H1 (cell line): ENCODE measurements around the gene KBTBD13. TPM values are rescaled to one million over a fixed set of nuclear protein-coding genes. Genes with fewer than 3 reads are reported as not detected.

Source experiments
- CTCF ChIA-PET: fragments of 300-600 bp; sonication (Branson Sonifier 250); formaldehyde crosslinking; loops from one replicate; lab custom pipeline; 2021; ENCODE audit not compliant: partially characterized antibody; lab: Charles Lee
- POLR2A ChIA-PET: fragments of 300-600 bp; sonication (Branson Sonifier 250); formaldehyde crosslinking; loops from one replicate; lab custom pipeline; 2021; ENCODE audit warnings: inconsistent platforms; ENCODE audit not compliant: partially characterized antibody; lab: Charles Lee
- DNase-seq, 2 experiments: peaks; one replicate each; pipeline versions ENCODE4 v3.0.0 to v3.0.0-alpha.2; 2010 to 2022; ENCODE audit warnings: low spot score in 2 of 2, low read depth in 1 of 2, mixed read lengths in 1 of 2
- FAIRE-seq: peaks from 2 replicates; lab custom pipeline; 2011; peaks lifted over from hg19 to GRCh38; lab: Jason Lieb, UNC
- H2AFZ ChIP-seq: 2 replicates; pipeline ENCODE4 v1.8.1; 2012; ENCODE audit warnings: low read length, inconsistent platforms
- H2AK5ac ChIP-seq: 2 replicates; pipeline ENCODE4 v1.6.1; 2013; ENCODE audit warnings: low read depth, low read length
- H2BK120ac ChIP-seq: replicated peaks from 2 replicates; pipeline ENCODE3; 2013; ENCODE audit warnings: low read depth, low read length, inconsistent platforms
- H2BK12ac ChIP-seq: 2 replicates; pipeline ENCODE4 v1.6.1; 2013; ENCODE audit warnings: low read depth, low read length
- H2BK15ac ChIP-seq: 2 replicates; pipeline ENCODE4 v1.6.1; 2013; ENCODE audit warnings: low read length
- H2BK20ac ChIP-seq: 2 replicates; pipeline ENCODE4 v1.6.1; 2013; ENCODE audit warnings: low read length
- H2BK5ac ChIP-seq: 2 replicates; pipeline ENCODE4 v1.6.1; 2013; ENCODE audit warnings: low read depth, low read length
- H3K14ac ChIP-seq: 2 replicates; pipeline ENCODE4 v1.6.1; 2013; ENCODE audit warnings: inconsistent platforms; ENCODE audit not compliant: insufficient read length
- H3K18ac ChIP-seq: 2 replicates; pipeline ENCODE4 v1.6.1; 2013; ENCODE audit warnings: low read length; ENCODE audit errors: extremely low read depth
- H3K23ac ChIP-seq: 2 replicates; pipeline ENCODE4 v1.6.1; 2013; ENCODE audit warnings: inconsistent platforms; ENCODE audit not compliant: insufficient read length
- H3K23me2 ChIP-seq: 2 replicates; pipeline ENCODE4 v1.6.1; 2013; ENCODE audit warnings: low read depth, low read length
- H3K27ac ChIP-seq: 2 replicates; pipeline ENCODE4 v1.6.1; 2011; ENCODE audit warnings: low read depth, low read length, inconsistent platforms
- H3K27me3 ChIP-seq, 4 experiments: replicated peaks in 1 of 4; 1 replicate in 1 of 4; 2 replicates in 3 of 4; pipeline versions ENCODE4 v1.6.1 to v1.8.1; 2011 to 2013; ENCODE audit warnings: low read length in 3 of 4, mild to moderate bottlenecking in 3 of 4, inconsistent platforms in 2 of 4, mixed read lengths in 2 of 4, moderate library complexity in 1 of 4; ENCODE audit not compliant: control insufficient read depth in 3 of 4, insufficient read depth in 3 of 4; ENCODE audit errors: extremely low read depth in 1 of 4
- H3K36me3 ChIP-seq, 4 experiments: 2 replicates each; pipeline versions ENCODE4 v1.6.1 to v1.8.1; 2011 to 2013; ENCODE audit warnings: mild to moderate bottlenecking in 4 of 4, low read length in 3 of 4, moderate library complexity in 2 of 4, control low read depth in 1 of 4, inconsistent platforms in 1 of 4; ENCODE audit not compliant: insufficient read depth in 4 of 4, control insufficient read depth in 2 of 4
- H3K4ac ChIP-seq: replicated peaks from 2 replicates; pipeline ENCODE3; 2013; ENCODE audit warnings: low read length, low read depth, mixed read lengths, inconsistent platforms; ENCODE audit not compliant: insufficient read length
- H3K4me1 ChIP-seq, 4 experiments: replicated peaks in 1 of 4; 1 replicate in 1 of 4; 2 replicates in 3 of 4; pipeline versions ENCODE4 v1.6.1 to v1.8.1; 2011 to 2013; ENCODE audit warnings: low read length in 3 of 4, inconsistent platforms in 2 of 4, mixed read lengths in 1 of 4; ENCODE audit not compliant: insufficient read depth in 4 of 4, control insufficient read depth in 3 of 4
- H3K4me2 ChIP-seq, 2 experiments: 2 replicates each; pipeline versions ENCODE4 v1.6.1 to v1.8.1; 2011 to 2013; ENCODE audit warnings: low read depth in 2 of 2, low read length in 2 of 2, control low read depth in 1 of 2, inconsistent platforms in 1 of 2, mild to moderate bottlenecking in 1 of 2; ENCODE audit not compliant: insufficient read depth in 1 of 2
- H3K4me3 ChIP-seq, 4 experiments: fragments of 200-600, 300-600 bp in 1 of 4; sonication (generic), shearing (Covaris generic), sonication (Bioruptor Twin) in 1 of 4; 2 replicates each; pipeline versions ENCODE4 v1.5.1 to v1.8.1; 2011 to 2016; ENCODE audit warnings: low read length in 4 of 4, low read depth in 3 of 4, control low read depth in 2 of 4, inconsistent platforms in 2 of 4, mild to moderate bottlenecking in 2 of 4, mixed read lengths in 1 of 4, moderate library complexity in 1 of 4; ENCODE audit not compliant: insufficient read depth in 2 of 4; ENCODE audit errors: extremely low read depth in 1 of 4
- H3K56ac ChIP-seq: replicated peaks from 2 replicates; pipeline ENCODE3; 2013; ENCODE audit warnings: low read depth, mild to moderate bottlenecking, mixed read lengths, low read length, inconsistent platforms; ENCODE audit not compliant: insufficient read length
- H3K79me1 ChIP-seq: 2 replicates; pipeline ENCODE4 v1.6.1; 2013; ENCODE audit warnings: low read depth, low read length, control low read depth
- H3K79me2 ChIP-seq, 2 experiments: 2 replicates each; pipeline versions ENCODE4 v1.6.1 to v1.8.1; 2012 to 2013; ENCODE audit warnings: low read length in 2 of 2, mild to moderate bottlenecking in 2 of 2, inconsistent platforms in 1 of 2; ENCODE audit not compliant: insufficient read depth in 2 of 2, control insufficient read depth in 1 of 2
- H3K9ac ChIP-seq, 4 experiments: replicated peaks in 1 of 4; 1 replicate in 1 of 4; 2 replicates in 3 of 4; pipeline versions ENCODE4 v1.6.1 to v1.8.1; 2011 to 2013; ENCODE audit warnings: low read depth in 3 of 4, low read length in 3 of 4, control low read depth in 2 of 4, mild to moderate bottlenecking in 2 of 4, moderate library complexity in 2 of 4, inconsistent platforms in 1 of 4; ENCODE audit errors: extremely low read depth in 1 of 4
- H3K9me3 ChIP-seq, 2 experiments: 2 replicates each; pipeline versions ENCODE4 v1.6.1 to v1.8.1; 2012 to 2013; ENCODE audit warnings: mild to moderate bottlenecking in 2 of 2, moderate library complexity in 2 of 2, control low read depth in 1 of 2, inconsistent platforms in 1 of 2, low read depth in 1 of 2, low read length in 1 of 2, mixed read lengths in 1 of 2; ENCODE audit not compliant: insufficient read depth in 2 of 2
- H4K20me1 ChIP-seq, 2 experiments: replicated peaks in 1 of 2; 2 replicates each; pipeline versions ENCODE3 to v1.8.1; 2011 to 2013; ENCODE audit warnings: inconsistent platforms in 2 of 2, low read length in 2 of 2, mild to moderate bottlenecking in 1 of 2; ENCODE audit not compliant: insufficient read depth in 2 of 2, control insufficient read depth in 1 of 2
- H4K5ac ChIP-seq: 2 replicates; pipeline ENCODE4 v1.6.1; 2013; ENCODE audit warnings: low read length, low read depth, mixed read lengths, inconsistent platforms; ENCODE audit not compliant: insufficient read length
- H4K8ac ChIP-seq: 2 replicates; pipeline ENCODE4 v1.8.0; 2013; ENCODE audit warnings: mild to moderate bottlenecking, moderate library complexity, low read length, inconsistent platforms; ENCODE audit not compliant: insufficient read depth; ENCODE audit errors: extremely low read depth
- H4K91ac ChIP-seq: replicated peaks from 2 replicates; pipeline ENCODE3; 2013; ENCODE audit warnings: low read length, mixed read lengths, inconsistent platforms; ENCODE audit not compliant: insufficient read length
- CREB1 ChIP-seq: IDR thresholded peaks from 2 replicates; pipeline ENCODE4 v1.6.1; 2012; ENCODE audit warnings: inconsistent platforms
- NANOG ChIP-seq: IDR thresholded peaks from 2 replicates; pipeline ENCODE4 v1.6.1; 2011; ENCODE audit warnings: low read length, low read depth, mild to moderate bottlenecking, inconsistent platforms; ENCODE audit not compliant: insufficient read depth, poor library complexity, severe bottlenecking
- SAP30 ChIP-seq: fragments of 300-600 bp; sonication (generic); IDR thresholded peaks from 2 replicates; pipeline ENCODE4 v1.7.1; 2012; ENCODE audit warnings: low read length, moderate library complexity, mild to moderate bottlenecking, inconsistent platforms; ENCODE audit not compliant: insufficient read depth, insufficient replicate concordance
- TAF1 ChIP-seq: IDR thresholded peaks from 2 replicates; pipeline ENCODE4 v1.6.1; 2011; ENCODE audit warnings: mild to moderate bottlenecking, low read depth, low read length
- TEAD4 ChIP-seq: IDR thresholded peaks from 2 replicates; pipeline ENCODE4 v1.6.1; 2012; ENCODE audit warnings: low read depth, low read length, inconsistent platforms, mixed read lengths
- WGBS, 2 experiments: shearing (Covaris generic) in 1 of 2; methylation state at CpG; one replicate each; pipeline versions ENCODE4 v1.1.6 to v1.1.7; 2013 to 2015; ENCODE audit warnings: low lambda C conversion rate in 2 of 2, mixed read lengths in 2 of 2, inconsistent platforms in 1 of 2, low coverage in 1 of 2, missing lambda C conversion rate in 1 of 2; ENCODE audit not compliant: insufficient replicate concordance in 2 of 2, insufficient coverage in 1 of 2, insufficient read length in 1 of 2; ENCODE audit errors: extremely low coverage in 1 of 2, missing lambda C conversion rate in 1 of 2; 5-methylcytosine and 5-hydroxymethylcytosine counted together
- polyA plus RNA-seq, 7 experiments: library from polyadenylated mRNA; depleted of rRNA in 3 of 7; stranded (reverse) in 5 of 7; unstranded in 2 of 7; fragments of >200 nt in 5 of 7; fragments of 200-250 nt in 2 of 7; gene quantifications; 1 replicate in 5 of 7; 2 replicates in 1 of 7; 4 replicates in 1 of 7; pipeline versions ENCODE4 v1.2.1 to v1.2.3, GENCODE V29; 2011 to 2013; ENCODE audit warnings: missing spikeins in 2 of 7, mixed read lengths in 2 of 7
- total RNA-seq: library from RNA; stranded (reverse); fragmentation: NEBNext Ultra II Directional; extraction: Animal tissue kit (Norgen Biotek cat#: 25700); gene quantifications from 2 replicates; pipeline ENCODE4 v1.2.1, GENCODE V29; 2021
- TF ChIP-seq, protein P1 (sequence below): IDR thresholded peaks from 2 replicates; pipeline ENCODE4 v1.6.1; 2012; ENCODE audit warnings: inconsistent platforms
- TF ChIP-seq, protein P2 (sequence below), 3 experiments: IDR thresholded peaks; 1 replicate in 2 of 3; 2 replicates in 1 of 3; pipeline versions ENCODE4 v1.5.1 to v1.6.1; 2011; ENCODE audit warnings: low read length in 3 of 3, mild to moderate bottlenecking in 3 of 3, inconsistent platforms in 2 of 3, low read depth in 1 of 3, moderate library complexity in 1 of 3; ENCODE audit not compliant: insufficient read depth in 1 of 3; ENCODE audit errors: control extremely low read depth in 1 of 3

KBTBD13 gene
- total and polyA plus RNA-seq, 2 of the 8 experiments (the other 6 are each of a cell fraction or from before 2014, with no cell fraction given), result not detected

DNA sequence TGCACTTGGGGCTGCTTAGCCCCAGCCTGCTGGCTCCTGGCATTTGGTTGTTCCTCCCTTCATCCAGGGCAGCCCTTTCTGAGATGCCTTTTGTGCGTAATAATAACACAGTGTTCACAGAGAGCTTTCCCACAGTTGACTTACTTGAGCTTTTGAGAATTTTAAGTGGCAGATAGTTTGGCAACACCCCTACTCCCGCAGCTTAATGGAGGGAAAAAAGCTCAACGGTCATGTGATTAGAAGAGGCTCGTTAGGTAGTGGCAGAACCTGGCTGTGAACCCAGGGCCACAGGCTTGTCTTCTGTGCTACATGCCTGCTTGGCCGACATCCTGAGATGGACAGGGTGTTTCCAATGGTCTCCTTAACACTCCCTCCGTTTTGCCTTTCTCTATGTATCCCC, 4.7 kb downstream of the KBTBD13 start:
- H3K4ac ChIP-seq, result no peak overlapping the region
- H3K9me3 ChIP-seq, result no peaks in the 10 kb centered on the region
- H4K8ac ChIP-seq, result no peak overlapping the region
- no peak overlapping the region for H2BK120ac ChIP-seq
- POLR2A ChIA-PET, result interaction anchor here (14.5 kb wide), 1 partner anchor 14 kb away, joined by 93 read pairs; the partner anchor contains the start of gene RASL12
- H3K14ac ChIP-seq, result no peak overlapping the region
- WGBS, 2 experiments, result 78% methylated on average over 6 of the region's 6 CpGs; no CpG with 5 or more reads in 1 of the 2 experiments
- no peaks in the 10 kb centered on the region; the same call in 1 of the 2 replicates for H3K23me2 ChIP-seq
- no peak overlapping the region for H4K91ac ChIP-seq
- H3K79me1 ChIP-seq, result no peaks in the 10 kb centered on the region
- no peak overlapping the region for H3K56ac ChIP-seq
- no peaks in the 10 kb centered on the region for H4K20me1 ChIP-seq
- H3K4me3 ChIP-seq, result no peak overlapping the region
- no peak overlapping the region for H2BK15ac ChIP-seq
- H2AFZ ChIP-seq, result no peak overlapping the region
- H3K18ac ChIP-seq, result peak overlapping the region; percentile 20; the same call in 1 of the 2 replicates
- 0 out of 2 replicates have a peak overlapping the region, but pooled peaks have one; percentile 71 for H2BK12ac ChIP-seq
- CTCF ChIA-PET, result interaction anchor here (0.6 to 32.9 kb wide), 6 partner anchors 14 to 177 kb away, joined by 3 to 1213 read pairs (median 24); partner anchors contain the start of genes RASL12 and SLC51B
- TF ChIP-seq TEAD4, result no peak
- TF ChIP-seq TAF1, result no peak
- no peak for TF ChIP-seq CREB1
- no peak for TF ChIP-seq NANOG
- TF ChIP-seq SAP30, result no peak
- TF ChIP-seq, protein P1, sequence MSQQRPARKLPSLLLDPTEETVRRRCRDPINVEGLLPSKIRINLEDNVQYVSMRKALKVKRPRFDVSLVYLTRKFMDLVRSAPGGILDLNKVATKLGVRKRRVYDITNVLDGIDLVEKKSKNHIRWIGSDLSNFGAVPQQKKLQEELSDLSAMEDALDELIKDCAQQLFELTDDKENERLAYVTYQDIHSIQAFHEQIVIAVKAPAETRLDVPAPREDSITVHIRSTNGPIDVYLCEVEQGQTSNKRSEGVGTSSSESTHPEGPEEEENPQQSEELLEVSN, result 0 out of 2 replicates have a peak, but pooled peaks have one; percentile 15
- TF ChIP-seq, protein P2, sequence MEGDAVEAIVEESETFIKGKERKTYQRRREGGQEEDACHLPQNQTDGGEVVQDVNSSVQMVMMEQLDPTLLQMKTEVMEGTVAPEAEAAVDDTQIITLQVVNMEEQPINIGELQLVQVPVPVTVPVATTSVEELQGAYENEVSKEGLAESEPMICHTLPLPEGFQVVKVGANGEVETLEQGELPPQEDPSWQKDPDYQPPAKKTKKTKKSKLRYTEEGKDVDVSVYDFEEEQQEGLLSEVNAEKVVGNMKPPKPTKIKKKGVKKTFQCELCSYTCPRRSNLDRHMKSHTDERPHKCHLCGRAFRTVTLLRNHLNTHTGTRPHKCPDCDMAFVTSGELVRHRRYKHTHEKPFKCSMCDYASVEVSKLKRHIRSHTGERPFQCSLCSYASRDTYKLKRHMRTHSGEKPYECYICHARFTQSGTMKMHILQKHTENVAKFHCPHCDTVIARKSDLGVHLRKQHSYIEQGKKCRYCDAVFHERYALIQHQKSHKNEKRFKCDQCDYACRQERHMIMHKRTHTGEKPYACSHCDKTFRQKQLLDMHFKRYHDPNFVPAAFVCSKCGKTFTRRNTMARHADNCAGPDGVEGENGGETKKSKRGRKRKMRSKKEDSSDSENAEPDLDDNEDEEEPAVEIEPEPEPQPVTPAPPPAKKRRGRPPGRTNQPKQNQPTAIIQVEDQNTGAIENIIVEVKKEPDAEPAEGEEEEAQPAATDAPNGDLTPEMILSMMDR (IDR thresholded peaks at IDR 0.05; ENCODE audit: control extremely low read depth in 1 of 3, insufficient read depth in 1 of 3, low read depth in 1 of 3, low read length in 3 of 3), result no peak
- no peak overlapping the region for H3K9ac ChIP-seq
- H3K79me2 ChIP-seq, result no peaks in the 10 kb centered on the region
- no peak overlapping the region; the same call in 1 of the 2 replicates for H2AK5ac ChIP-seq
- peaks cover 15 to 28% (median 18%) of the 10 kb centered on the region in 4 experiments for H3K4me1 ChIP-seq
- no peak overlapping the region for H3K4me2 ChIP-seq
- H2BK20ac ChIP-seq, result no peak overlapping the region
- no peak overlapping the region for H3K27ac ChIP-seq
- FAIRE-seq (no peak), DNase-seq (no peak)
- peaks cover 0 to 9% (median 8%) of the 10 kb centered on the region in 4 experiments; a peak in 5 of 7 replicates for H3K27me3 ChIP-seq
- H3K36me3 ChIP-seq, result no peaks in the 10 kb centered on the region
- H2BK5ac ChIP-seq, result no peak overlapping the region
- no peak overlapping the region for H4K5ac ChIP-seq
- no peak overlapping the region for H3K23ac ChIP-seq
